Measurements from ENCODE around the gene ZNF608. TPM values are rescaled to one million over a fixed set of nuclear protein-coding genes. Genes with fewer than 3 reads are reported as not detected.

ZNF608 gene
- total RNA-seq, 4 donors from 2014 or later: 16.3 to 34.8 (median 23.7) TPM

DNA sequence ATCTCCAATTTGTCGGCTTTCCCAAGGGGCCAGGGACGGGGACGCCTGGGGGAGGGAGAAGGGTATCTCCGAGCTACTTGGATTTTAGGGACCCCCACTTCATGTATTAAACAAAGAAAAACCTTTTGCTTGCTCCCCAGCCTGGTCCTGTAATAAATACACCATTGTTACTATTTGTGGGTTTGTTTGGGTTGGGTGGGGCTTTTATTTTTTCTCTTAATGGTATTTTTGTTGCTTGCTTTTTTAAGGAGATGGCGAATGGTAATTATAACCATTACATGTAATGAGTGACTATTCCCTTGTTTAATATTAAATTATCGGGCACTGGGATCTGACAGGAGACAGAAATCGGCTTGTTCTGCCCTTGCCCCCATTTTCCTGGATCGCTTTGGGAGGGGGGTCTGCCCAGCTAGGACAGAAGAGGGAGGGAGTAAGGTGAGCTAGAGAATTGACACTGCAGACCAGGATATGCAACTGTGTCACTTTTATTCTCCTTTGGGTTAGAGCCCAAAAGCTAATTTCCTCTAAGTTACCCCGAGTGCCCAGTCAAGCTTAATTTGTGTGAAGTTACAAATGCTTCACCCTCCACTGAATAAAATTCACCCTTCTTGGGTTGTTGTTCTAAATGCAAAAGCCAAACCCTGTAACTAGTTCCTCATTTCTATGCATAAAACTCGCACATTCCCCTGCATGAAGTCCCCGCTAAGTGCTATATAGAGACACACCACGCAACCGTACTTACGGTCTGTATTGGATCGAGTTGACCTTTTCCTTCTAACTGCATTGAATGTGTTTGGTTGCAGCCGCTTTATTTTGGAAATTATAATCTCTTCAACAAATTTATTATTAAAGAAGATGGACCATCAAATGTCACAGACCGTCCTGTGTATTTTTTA lies 1.6 kb upstream of the ZNF608 start:
- TF ChIP-seq POLR2A (IDR thresholded peaks at IDR 0.05): no peak
- TF ChIP-seq, protein P1, sequence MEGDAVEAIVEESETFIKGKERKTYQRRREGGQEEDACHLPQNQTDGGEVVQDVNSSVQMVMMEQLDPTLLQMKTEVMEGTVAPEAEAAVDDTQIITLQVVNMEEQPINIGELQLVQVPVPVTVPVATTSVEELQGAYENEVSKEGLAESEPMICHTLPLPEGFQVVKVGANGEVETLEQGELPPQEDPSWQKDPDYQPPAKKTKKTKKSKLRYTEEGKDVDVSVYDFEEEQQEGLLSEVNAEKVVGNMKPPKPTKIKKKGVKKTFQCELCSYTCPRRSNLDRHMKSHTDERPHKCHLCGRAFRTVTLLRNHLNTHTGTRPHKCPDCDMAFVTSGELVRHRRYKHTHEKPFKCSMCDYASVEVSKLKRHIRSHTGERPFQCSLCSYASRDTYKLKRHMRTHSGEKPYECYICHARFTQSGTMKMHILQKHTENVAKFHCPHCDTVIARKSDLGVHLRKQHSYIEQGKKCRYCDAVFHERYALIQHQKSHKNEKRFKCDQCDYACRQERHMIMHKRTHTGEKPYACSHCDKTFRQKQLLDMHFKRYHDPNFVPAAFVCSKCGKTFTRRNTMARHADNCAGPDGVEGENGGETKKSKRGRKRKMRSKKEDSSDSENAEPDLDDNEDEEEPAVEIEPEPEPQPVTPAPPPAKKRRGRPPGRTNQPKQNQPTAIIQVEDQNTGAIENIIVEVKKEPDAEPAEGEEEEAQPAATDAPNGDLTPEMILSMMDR (IDR thresholded peaks at IDR 0.05): no peak
- TF ChIP-seq EP300 (IDR thresholded peaks at IDR 0.05): no peak
- no peak for DNase-seq (ENCODE audit: low spot score in 2 of 2)
- Histone ChIP-seq H3K4me1 (peaks cover 0 to 28% (median 0%) of the 10 kb centered on the region in 4 donors), H3K9me3 (no peaks in the 10 kb centered on the region), H3K27ac (peak overlapping the region; percentile 87 to 98 (median 89)), H3K4me3 (peak overlapping the region; percentile 47 to 62 (median 56)), H3K27me3 (no peaks in the 10 kb centered on the region), H3K36me3 (no peaks in the 10 kb centered on the region)
- WGBS, 2 donors: 0 to 2% methylated on average over 17 of the region's 17 CpGs

DNA sequence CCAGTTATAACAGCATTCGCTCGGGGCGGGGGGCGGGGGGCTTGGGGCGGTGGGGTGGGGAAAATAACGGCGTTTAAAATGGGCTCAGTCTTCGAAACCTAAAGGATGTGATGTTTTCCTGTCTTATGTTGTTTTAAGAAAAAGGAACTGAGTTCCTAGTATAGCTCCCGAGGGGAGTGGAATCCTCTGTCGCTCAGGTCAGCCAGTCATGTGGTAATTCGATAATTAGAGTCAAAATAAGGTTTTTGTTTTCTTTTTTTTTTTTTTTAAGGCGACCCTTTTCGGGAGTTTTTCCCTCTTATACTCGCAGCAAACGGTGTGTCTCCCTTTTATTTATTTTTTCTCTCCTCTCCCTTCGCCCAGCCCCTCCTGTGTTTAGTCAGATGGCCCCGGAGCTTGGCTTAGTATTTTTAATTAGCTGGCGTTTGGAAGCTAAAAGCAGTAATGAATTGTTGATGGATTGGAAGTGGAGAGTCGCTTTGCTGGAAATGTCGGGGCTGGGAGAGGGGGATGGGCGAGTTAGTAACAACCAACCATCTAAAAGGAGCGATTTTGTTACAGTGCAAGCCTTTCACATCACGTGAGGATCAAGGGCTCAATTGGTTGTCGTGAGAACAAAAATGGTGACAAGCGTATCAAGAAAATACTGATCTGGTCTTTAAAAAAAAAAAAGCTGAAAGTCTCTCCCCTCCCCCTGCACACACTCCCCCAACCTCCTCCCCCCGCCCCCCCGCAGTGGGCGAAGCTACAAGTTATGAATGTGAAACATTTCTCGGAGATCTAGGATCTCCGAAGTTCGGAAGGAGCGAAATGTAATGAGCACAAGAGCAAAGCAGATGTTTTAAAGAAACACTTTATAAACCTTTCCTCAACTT lies 714 bp upstream of the ZNF608 start:
- no peaks in the 10 kb centered on the region for H3K27me3 ChIP-seq
- TF ChIP-seq EP300 (IDR thresholded peaks at IDR 0.05) (peak in 1 of 2 donors; percentile 93), POLR2A (IDR thresholded peaks at IDR 0.05) (peak in 1 of 2 donors; percentile 38)
- TF ChIP-seq, protein P1 (IDR thresholded peaks at IDR 0.05): no peak
- no peaks in the 10 kb centered on the region for H3K36me3 ChIP-seq
- no peaks in the 10 kb centered on the region for H3K9me3 ChIP-seq
- H3K4me1 ChIP-seq: peaks cover 0 to 35% (median 0%) of the 10 kb centered on the region in 4 donors
- peak; percentile 76 to 92 for DNase-seq (ENCODE audit: low spot score in 2 of 2)
- WGBS, 2 donors: 0 to 1% methylated on average over 32 of the region's 32 CpGs
- H3K27ac ChIP-seq: peak overlapping the region; percentile 87 to 98 (median 89)
- H3K4me3 ChIP-seq: peak overlapping the region; percentile 47 to 62 (median 56)

DNA sequence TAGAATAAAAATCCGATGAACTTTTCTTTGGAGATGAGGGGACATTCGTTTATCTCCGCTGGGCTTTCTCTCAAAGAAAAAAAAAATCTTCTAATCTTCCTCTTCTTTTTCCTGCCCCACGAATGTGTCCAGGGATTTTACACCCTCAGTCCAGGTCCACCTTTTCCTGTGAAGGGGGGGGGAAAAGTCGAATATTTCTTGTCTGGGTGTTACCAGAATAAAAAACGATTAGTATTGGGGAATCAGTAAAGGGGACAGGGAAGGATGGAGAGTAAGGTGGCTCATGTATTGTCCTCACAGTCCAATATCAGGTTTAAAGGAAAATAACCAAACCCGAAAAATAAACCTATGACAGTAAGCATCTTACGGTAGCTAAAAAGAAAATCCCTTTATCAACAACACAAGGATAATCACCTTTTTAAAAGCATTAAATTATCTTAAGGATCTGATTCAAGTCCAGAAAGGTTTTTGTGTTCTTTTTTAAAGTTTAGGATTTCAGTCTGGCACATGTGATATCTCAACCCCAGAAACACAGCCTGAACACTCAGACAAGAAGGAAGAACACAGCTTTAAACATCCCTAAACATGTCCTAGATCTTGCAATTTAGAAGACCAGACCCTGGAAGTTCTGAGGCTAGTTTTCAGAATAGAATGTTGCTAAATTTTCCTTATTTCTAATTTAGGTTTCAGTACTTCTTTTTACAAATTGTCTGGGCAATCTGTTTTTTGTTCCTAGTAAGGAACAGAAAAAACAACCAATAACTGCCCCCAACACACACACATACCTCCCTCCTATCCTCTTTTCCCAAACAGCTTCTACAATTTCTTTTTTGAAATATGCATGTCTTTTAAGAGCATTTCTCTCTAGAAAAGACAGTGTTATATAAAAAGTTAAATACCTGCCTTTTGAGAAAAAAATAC lies 1.2 kb downstream of the ZNF608 start:
- Histone ChIP-seq H3K4me1 (peaks cover 0 to 50% (median 6%) of the 10 kb centered on the region in 4 donors), H3K36me3 (no peaks in the 10 kb centered on the region), H3K4me3 (peak overlapping the region; percentile 47 to 62 (median 56)), H3K9me3 (no peaks in the 10 kb centered on the region), H3K27me3 (no peaks in the 10 kb centered on the region), H3K27ac (peak overlapping the region; percentile 87 to 98 (median 89))
- TF ChIP-seq EP300 (IDR thresholded peaks at IDR 0.05) (no peak), POLR2A (IDR thresholded peaks at IDR 0.05) (no peak)
- TF ChIP-seq, protein P1 (IDR thresholded peaks at IDR 0.05): no peak
- no peak for DNase-seq (ENCODE audit: low spot score in 2 of 2)
- 27% methylated on average over 8 of the region's 8 CpGs for WGBS, 2 donors

DNA sequence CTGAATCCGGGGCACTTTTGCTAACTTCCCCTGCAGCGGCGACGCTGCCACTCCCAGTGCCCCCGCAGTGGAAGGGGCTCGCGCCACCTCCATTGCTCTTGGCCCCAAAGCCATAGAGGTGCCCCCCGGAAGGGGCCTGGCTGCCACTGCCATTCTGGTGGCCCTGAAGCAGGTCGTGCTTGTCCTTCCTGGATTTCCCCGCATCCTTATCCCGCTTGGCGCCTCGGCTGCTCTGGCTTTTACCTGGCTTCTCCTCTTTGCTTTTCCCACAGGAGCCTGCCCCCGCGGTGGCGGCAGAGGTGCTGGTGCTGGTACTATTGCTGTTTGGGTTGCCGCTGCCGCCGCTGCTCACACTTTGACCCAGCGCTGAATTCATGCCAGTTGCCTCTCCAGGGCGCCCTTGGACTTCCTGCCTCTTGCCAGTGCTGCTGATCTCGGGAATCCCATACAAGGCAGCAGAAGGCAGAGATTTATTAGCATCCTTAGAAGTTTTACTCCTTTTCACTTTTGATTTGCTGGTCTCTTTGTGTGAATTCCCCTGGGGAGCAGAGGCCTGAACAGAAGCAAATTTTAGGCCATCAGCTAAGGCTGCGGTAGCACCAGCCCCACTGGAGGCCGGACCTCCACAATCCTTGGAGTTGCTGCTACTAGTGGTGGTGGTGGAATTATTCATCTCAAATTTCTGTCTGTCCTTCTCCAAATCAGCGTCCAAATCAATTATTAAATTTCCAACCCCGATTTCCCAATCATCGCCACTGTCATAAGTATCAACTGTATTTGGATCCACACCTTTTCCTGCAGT lies 2.1 kb downstream of the ZNF608 start:
- 7% methylated on average over 27 of the region's 27 CpGs for WGBS, 2 donors
- peak overlapping the region; percentile 87 to 98 (median 89) for H3K27ac ChIP-seq
- H3K4me1 ChIP-seq: peaks cover 0 to 54% (median 8%) of the 10 kb centered on the region in 4 donors
- H3K27me3 ChIP-seq: no peaks in the 10 kb centered on the region
- peak overlapping the region; percentile 40 to 62 (median 58) for H3K4me3 ChIP-seq
- no peaks in the 10 kb centered on the region for H3K36me3 ChIP-seq
- no peaks in the 10 kb centered on the region for H3K9me3 ChIP-seq
- no peak for DNase-seq (ENCODE audit: low spot score in 2 of 2)
- TF ChIP-seq POLR2A (IDR thresholded peaks at IDR 0.05) (no peak), EP300 (IDR thresholded peaks at IDR 0.05) (peak in 1 of 2 donors; percentile 15)

Data from tibial nerve (tissue), 4 donors.